ENCODE data around the gene DLG2.

DNA sequence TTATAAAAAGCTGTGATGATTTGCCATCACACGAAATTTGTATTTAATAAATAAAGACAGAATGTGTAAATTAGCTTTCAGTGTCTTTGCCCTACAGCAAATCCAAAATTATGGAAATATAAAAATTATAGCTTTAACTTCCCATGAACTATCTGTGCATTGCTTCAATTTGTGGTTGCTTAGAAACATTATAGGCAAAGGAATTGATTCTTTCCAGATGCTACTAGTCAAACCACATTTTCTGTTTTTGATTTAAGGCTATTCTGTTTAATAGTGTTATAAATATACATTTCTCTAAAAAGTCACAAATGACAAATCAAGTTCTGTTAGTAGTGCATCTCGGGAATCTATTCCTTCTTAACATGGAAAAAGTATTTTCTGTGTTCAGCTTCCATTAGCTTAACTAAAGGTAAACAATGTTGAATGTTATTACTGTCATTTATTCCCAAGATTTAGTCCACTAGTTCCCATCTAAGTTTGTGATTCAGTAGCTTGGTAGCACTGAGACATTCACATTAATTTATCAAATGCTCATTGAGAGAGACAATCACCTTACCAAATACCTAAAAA, 1254.7 kb downstream of the DLG2 start:
- TF ChIP-seq CTCF (IDR thresholded peaks at IDR 0.05) (no peak), POLR2A (IDR thresholded peaks at IDR 0.05) (no peak)

All from ovary (tissue), 3 donors.